ENCODE results near the gene CTNNAL1. TPM values are rescaled to one million over a fixed set of nuclear protein-coding genes. Genes with fewer than 3 reads are reported as not detected.

The CTNNAL1 gene
- total and polyA plus RNA-seq, 4 donors: 20.6 to 53.9 (median 37.0) TPM

DNA sequence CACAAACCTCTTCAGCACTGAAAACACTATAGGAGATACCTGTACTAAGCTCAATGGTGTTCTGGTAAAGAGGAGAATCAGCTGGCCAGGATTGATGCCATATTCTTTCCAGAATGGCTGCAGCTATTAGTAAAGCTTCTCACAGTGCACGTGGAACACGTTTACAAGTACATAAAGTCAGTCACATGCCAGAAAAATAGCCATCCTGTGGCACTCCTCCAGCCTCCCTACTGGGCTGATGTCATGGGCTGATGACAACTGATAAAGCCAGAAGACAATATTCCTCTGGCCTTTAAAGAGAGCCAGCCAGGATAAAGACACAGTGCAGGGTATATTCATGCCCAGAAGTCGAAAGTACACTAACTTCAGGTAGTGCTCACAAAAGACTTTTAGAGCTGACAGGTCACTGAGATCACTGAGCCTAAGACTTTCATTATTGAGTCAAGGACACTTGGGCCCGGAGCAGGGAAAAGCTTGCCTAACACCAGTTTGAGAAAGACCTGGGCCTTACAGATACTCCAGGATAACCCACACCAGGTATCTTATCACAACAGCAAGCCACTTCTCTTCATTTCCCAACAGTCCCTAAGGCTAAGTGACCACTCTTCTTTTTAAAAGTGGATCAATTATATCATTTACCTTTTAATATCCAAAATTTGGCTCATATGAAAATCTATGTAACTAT is 49.7 kb downstream of the CTNNAL1 start:
- no peak for ATAC-seq (ENCODE audit: insufficient read depth, low FRiP score)
- DNase-seq: no peak
- H3K27me3 ChIP-seq (ENCODE audit: control insufficient read depth in 3 of 3, insufficient read depth in 3 of 3, low read length in 2 of 3): no peaks in the 10 kb centered on the region
- H3K27ac ChIP-seq (ENCODE audit: low read depth in 1 of 2, low read length in 1 of 2): peak overlapping the region in 1 of 2 donors; percentile 60
- TF ChIP-seq, protein P1, sequence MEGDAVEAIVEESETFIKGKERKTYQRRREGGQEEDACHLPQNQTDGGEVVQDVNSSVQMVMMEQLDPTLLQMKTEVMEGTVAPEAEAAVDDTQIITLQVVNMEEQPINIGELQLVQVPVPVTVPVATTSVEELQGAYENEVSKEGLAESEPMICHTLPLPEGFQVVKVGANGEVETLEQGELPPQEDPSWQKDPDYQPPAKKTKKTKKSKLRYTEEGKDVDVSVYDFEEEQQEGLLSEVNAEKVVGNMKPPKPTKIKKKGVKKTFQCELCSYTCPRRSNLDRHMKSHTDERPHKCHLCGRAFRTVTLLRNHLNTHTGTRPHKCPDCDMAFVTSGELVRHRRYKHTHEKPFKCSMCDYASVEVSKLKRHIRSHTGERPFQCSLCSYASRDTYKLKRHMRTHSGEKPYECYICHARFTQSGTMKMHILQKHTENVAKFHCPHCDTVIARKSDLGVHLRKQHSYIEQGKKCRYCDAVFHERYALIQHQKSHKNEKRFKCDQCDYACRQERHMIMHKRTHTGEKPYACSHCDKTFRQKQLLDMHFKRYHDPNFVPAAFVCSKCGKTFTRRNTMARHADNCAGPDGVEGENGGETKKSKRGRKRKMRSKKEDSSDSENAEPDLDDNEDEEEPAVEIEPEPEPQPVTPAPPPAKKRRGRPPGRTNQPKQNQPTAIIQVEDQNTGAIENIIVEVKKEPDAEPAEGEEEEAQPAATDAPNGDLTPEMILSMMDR (IDR thresholded peaks at IDR 0.05; ENCODE audit: control extremely low read depth, extremely low read depth): no peak
- H3K4me3 ChIP-seq: no peak overlapping the region
- H3K36me3 ChIP-seq (ENCODE audit: control insufficient read depth in 4 of 4, insufficient read depth in 4 of 4, low read length in 4 of 4): peaks cover 2 to 22% (median 7%) of the 10 kb centered on the region in 4 donors
- no peak overlapping the region for H3K9ac ChIP-seq (ENCODE audit: insufficient read depth in 1 of 2, low read length in 2 of 2)
- peaks cover 0 to 10% (median 0%) of the 10 kb centered on the region in 5 donors for H3K4me1 ChIP-seq (ENCODE audit: control insufficient read depth in 5 of 5, insufficient read depth in 5 of 5, low read length in 5 of 5)
- no peaks in the 10 kb centered on the region for H3K9me3 ChIP-seq (ENCODE audit: control insufficient read depth in 4 of 4, insufficient read depth in 3 of 4, low read length in 3 of 4)
- WGBS, 2 donors: 65 to 78% methylated on average over 4 of the region's 4 CpGs

DNA sequence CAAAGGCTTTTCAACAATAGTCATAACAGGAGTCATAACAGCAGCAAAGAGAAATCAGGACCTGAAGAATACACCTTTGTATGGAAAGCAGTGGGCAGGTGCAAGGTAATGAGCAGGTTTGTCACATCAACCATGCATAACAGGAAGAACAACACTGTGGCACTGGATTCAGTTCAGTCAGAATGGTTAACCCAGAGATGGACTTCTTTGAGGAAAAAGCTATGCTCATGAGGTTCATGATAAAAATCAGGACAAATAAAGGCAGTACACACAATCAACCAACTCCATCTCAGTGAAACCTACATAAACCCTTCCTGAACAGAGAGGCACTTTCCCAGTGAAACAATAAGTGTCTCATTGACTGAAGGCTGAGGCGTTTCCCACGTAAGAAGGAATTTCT is 52.1 kb downstream of the CTNNAL1 start:
- ATAC-seq (ENCODE audit: insufficient read depth, low FRiP score): no peak
- WGBS, 2 donors: 86 to 89% methylated on average over 2 of the region's 2 CpGs

DNA sequence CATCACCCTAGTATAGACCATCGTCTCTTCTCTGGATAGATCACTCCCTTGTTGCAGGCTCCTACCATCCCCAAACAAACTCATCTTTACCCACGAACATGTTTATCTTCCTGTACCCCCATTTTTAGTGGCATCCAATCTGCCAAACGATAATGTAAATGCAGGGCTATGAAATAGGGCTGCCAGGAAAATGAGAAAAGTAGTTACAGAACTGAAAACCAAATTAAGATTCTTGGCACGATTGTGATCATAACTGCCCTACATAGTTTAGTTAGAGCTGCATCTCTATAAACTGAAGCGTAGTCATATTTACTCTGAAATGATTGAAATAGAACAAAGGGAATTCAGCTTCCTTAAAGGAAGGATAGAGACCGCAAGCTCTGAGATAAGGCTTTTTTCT is 53.0 kb downstream of the CTNNAL1 start:
- Histone ChIP-seq H3K9me3 (ENCODE audit: control insufficient read depth in 4 of 4, insufficient read depth in 3 of 4, low read length in 3 of 4) (no peaks in the 10 kb centered on the region), H3K27ac (ENCODE audit: low read depth in 1 of 2, low read length in 1 of 2) (no peak overlapping the region), H3K4me1 (ENCODE audit: control insufficient read depth in 5 of 5, insufficient read depth in 5 of 5, low read length in 5 of 5) (peaks cover 0 to 11% (median 0%) of the 10 kb centered on the region in 5 donors), H3K27me3 (ENCODE audit: control insufficient read depth in 3 of 3, insufficient read depth in 3 of 3, low read length in 2 of 3) (no peaks in the 10 kb centered on the region), H3K9ac (ENCODE audit: insufficient read depth in 1 of 2, low read length in 2 of 2) (no peak overlapping the region), H3K36me3 (ENCODE audit: control insufficient read depth in 4 of 4, insufficient read depth in 4 of 4, low read length in 4 of 4) (peaks cover 2 to 8% (median 2%) of the 10 kb centered on the region in 4 donors), H3K4me3 (no peak overlapping the region)
- ATAC-seq (ENCODE audit: insufficient read depth, low FRiP score) (no peak), DNase-seq (no peak)
- WGBS, 2 donors: 55 to 66% methylated on average over 6 of the region's 6 CpGs
- TF ChIP-seq, protein P1 (IDR thresholded peaks at IDR 0.05; ENCODE audit: control extremely low read depth, extremely low read depth): no peak

More for the DNA sequence above, 52.1 kb downstream of the CTNNAL1 start:
- peaks cover 2 to 14% (median 6%) of the 10 kb centered on the region in 4 donors for H3K36me3 ChIP-seq (ENCODE audit: control insufficient read depth in 4 of 4, insufficient read depth in 4 of 4, low read length in 4 of 4)
- no peak overlapping the region for H3K9ac ChIP-seq (ENCODE audit: insufficient read depth in 1 of 2, low read length in 2 of 2)
- no peak overlapping the region for H3K27ac ChIP-seq (ENCODE audit: low read depth in 1 of 2, low read length in 1 of 2)
- TF ChIP-seq, protein P1 (IDR thresholded peaks at IDR 0.05; ENCODE audit: control extremely low read depth, extremely low read depth): no peak
- no peak overlapping the region for H3K4me3 ChIP-seq
- H3K4me1 ChIP-seq (ENCODE audit: control insufficient read depth in 5 of 5, insufficient read depth in 5 of 5, low read length in 5 of 5): peaks cover 0 to 8% (median 0%) of the 10 kb centered on the region in 5 donors
- H3K27me3 ChIP-seq (ENCODE audit: control insufficient read depth in 3 of 3, insufficient read depth in 3 of 3, low read length in 2 of 3): no peaks in the 10 kb centered on the region
- no peaks in the 10 kb centered on the region for H3K9me3 ChIP-seq (ENCODE audit: control insufficient read depth in 4 of 4, insufficient read depth in 3 of 4, low read length in 3 of 4)
- no peak for DNase-seq
